WTC11 (cell line): ENCODE results near the gene NFATC2. TPM values are rescaled to one million over a fixed set of nuclear protein-coding genes. Genes with fewer than 3 reads are reported as not detected.

Experiments used
- ATAC-seq: fragments of 200-7000 bp; cut with Tn5 transposase; 2 replicates; pipeline ENCODE4 v1.10.0; 2021; ENCODE audit warnings: mild to moderate bottlenecking, moderate library complexity
- CTCF ChIA-PET: fragments of 300-600 bp; sonication (Branson Sonifier 250); formaldehyde crosslinking; loops from one replicate; lab custom pipeline; 2021; ENCODE audit warnings: antibody characterized with exemption; lab: Charles Lee
- POLR2A ChIA-PET: fragments of 350-600 bp; sonication (Branson Sonifier 250); formaldehyde crosslinking; loops from one replicate; lab custom pipeline; 2021; ENCODE audit warnings: antibody characterized with exemption; lab: Charles Lee
- DNase-seq: peaks from one replicate; pipeline ENCODE4 v3.0.0; 2021; ENCODE audit warnings: low spot score
- H3K27ac Mint-ChIP-seq: 2 replicates; pipeline ENCODE4 v1.8.0; 2021; ENCODE audit warnings: mixed read lengths
- H3K27me3 Mint-ChIP-seq: 2 replicates; pipeline ENCODE4 v1.8.0; 2021; ENCODE audit warnings: low read depth, mild to moderate bottlenecking, moderate library complexity, mixed read lengths
- H3K36me3 Mint-ChIP-seq: 2 replicates; pipeline ENCODE4 v1.8.0; 2021; ENCODE audit warnings: mixed read lengths
- H3K4me1 Mint-ChIP-seq: 2 replicates; pipeline ENCODE4 v1.8.0; 2022; ENCODE audit warnings: mixed read lengths
- H3K4me3 Mint-ChIP-seq: 2 replicates; pipeline ENCODE4 v1.8.0; 2021; ENCODE audit warnings: mild to moderate bottlenecking, moderate library complexity, mixed read lengths
- H3K9me3 Mint-ChIP-seq: 2 replicates; pipeline ENCODE4 v1.8.0; 2021; ENCODE audit warnings: mixed read lengths
- ARID4B ChIP-seq: sonication (generic); formaldehyde crosslinking; IDR thresholded peaks from 2 replicates; pipeline ENCODE4 v1.8.0; 2023; ENCODE audit warnings: missing genetic modification reagents, mild to moderate bottlenecking, borderline replicate concordance
- ATF6 ChIP-seq: sonication (generic); formaldehyde crosslinking; IDR thresholded peaks from 2 replicates; pipeline ENCODE4 v1.8.1; 2023; ENCODE audit warnings: mild to moderate bottlenecking, missing genetic modification reagents
- CDX4 ChIP-seq: fragments of 250-450 bp; sonication (Bioruptor Pico); IDR thresholded peaks from 2 replicates; pipeline ENCODE4 v1.9.0; 2021; ENCODE audit warnings: moderate library complexity, mild to moderate bottlenecking, inconsistent platforms, borderline replicate concordance
- CREM ChIP-seq: sonication (generic); formaldehyde crosslinking; IDR thresholded peaks from 2 replicates; pipeline ENCODE4 v1.8.1; 2022; ENCODE audit warnings: mild to moderate bottlenecking, missing genetic modification reagents, moderate library complexity
- CTCF ChIP-seq: fragments of 200-600 bp; IDR thresholded peaks from 2 replicates; pipeline ENCODE4 v1.8.0; 2022; ENCODE audit warnings: antibody characterized with exemption
- E2F5 ChIP-seq: sonication (generic); formaldehyde crosslinking; IDR thresholded peaks from 2 replicates; pipeline ENCODE4 v1.8.1; 2022; ENCODE audit warnings: mild to moderate bottlenecking, moderate library complexity, missing genetic modification reagents
- ETV6 ChIP-seq: sonication (generic); formaldehyde crosslinking; IDR thresholded peaks from 2 replicates; pipeline ENCODE4 v1.8.1; 2022; ENCODE audit warnings: mild to moderate bottlenecking, missing genetic modification reagents
- GRHL2 ChIP-seq: fragments of 250-450 bp; sonication (Bioruptor Pico); IDR thresholded peaks from 2 replicates; pipeline ENCODE4 v1.8.0; 2022; ENCODE audit warnings: mild to moderate bottlenecking, moderate library complexity; ENCODE audit not compliant: insufficient replicate concordance, severe bottlenecking
- GTF2I ChIP-seq: fragments of 250-450 bp; sonication (Bioruptor Pico); conservative IDR thresholded peaks from 2 replicates; pipeline ENCODE4 v1.4.0; 2021; ENCODE audit warnings: mild to moderate bottlenecking
- IRF1 ChIP-seq: sonication (generic); formaldehyde crosslinking; IDR thresholded peaks from 2 replicates; pipeline ENCODE4 v1.8.0; 2023; ENCODE audit warnings: missing genetic modification reagents
- MAX ChIP-seq: sonication (generic); formaldehyde crosslinking; IDR thresholded peaks from 2 replicates; pipeline ENCODE4 v1.8.0; 2022; ENCODE audit warnings: mild to moderate bottlenecking, missing genetic modification reagents
- MXD4 ChIP-seq: fragments of 250-450 bp; sonication (Bioruptor Pico); IDR thresholded peaks from 2 replicates; pipeline ENCODE4 v1.8.0; 2021; ENCODE audit warnings: mild to moderate bottlenecking, moderate library complexity, borderline replicate concordance
- MYBL2 ChIP-seq: sonication (generic); formaldehyde crosslinking; IDR thresholded peaks from 2 replicates; pipeline ENCODE4 v1.8.1; 2023; ENCODE audit warnings: mild to moderate bottlenecking, moderate library complexity, missing genetic modification reagents
- NFYB ChIP-seq: sonication (generic); formaldehyde crosslinking; conservative IDR thresholded peaks from 2 replicates; pipeline ENCODE4 v1.8.0; 2022; ENCODE audit warnings: low read depth, missing genetic modification reagents
- NR1H2 ChIP-seq: sonication (generic); formaldehyde crosslinking; IDR thresholded peaks from 2 replicates; pipeline ENCODE4 v1.9.0; 2021; ENCODE audit warnings: mild to moderate bottlenecking, moderate library complexity, missing genetic modification reagents
- PRRX2 ChIP-seq: fragments of 250-450 bp; sonication (Bioruptor Pico); IDR thresholded peaks from 2 replicates; pipeline ENCODE4 v1.8.0; 2021; ENCODE audit warnings: mild to moderate bottlenecking
- RELA ChIP-seq: sonication (generic); formaldehyde crosslinking; IDR thresholded peaks from 2 replicates; pipeline ENCODE4 v1.8.1; 2022; ENCODE audit warnings: missing genetic modification reagents, mild to moderate bottlenecking, borderline replicate concordance
- TEAD1 ChIP-seq: sonication (generic); formaldehyde crosslinking; IDR thresholded peaks from 2 replicates; pipeline ENCODE4 v1.8.0; 2022; ENCODE audit warnings: mild to moderate bottlenecking, missing genetic modification reagents
- ZBTB21 ChIP-seq: sonication (generic); formaldehyde crosslinking; IDR thresholded peaks from 2 replicates; pipeline ENCODE4 v1.8.1; 2023; ENCODE audit warnings: mild to moderate bottlenecking, missing genetic modification reagents, borderline replicate concordance
- ZMAT4 ChIP-seq: fragments of 250-450 bp; sonication (Bioruptor Pico); IDR thresholded peaks from 2 replicates; pipeline ENCODE4 v1.9.0; 2021; ENCODE audit warnings: mild to moderate bottlenecking
- ZNF219 ChIP-seq: sonication (generic); formaldehyde crosslinking; IDR thresholded peaks from 2 replicates; pipeline ENCODE4 v1.8.0; 2023; ENCODE audit warnings: missing genetic modification reagents, mild to moderate bottlenecking, borderline replicate concordance
- ZNF281 ChIP-seq: sonication (generic); formaldehyde crosslinking; IDR thresholded peaks from 2 replicates; pipeline ENCODE4 v1.8.0; 2023; ENCODE audit warnings: mild to moderate bottlenecking, missing genetic modification reagents
- ZNF317 ChIP-seq: sonication (generic); formaldehyde crosslinking; IDR thresholded peaks from 2 replicates; pipeline ENCODE4 v1.8.1; 2023; ENCODE audit warnings: low read depth, mild to moderate bottlenecking, moderate library complexity, missing genetic modification reagents, borderline replicate concordance
- total RNA-seq: library from RNA; stranded (reverse); gene quantifications from 3 replicates; pipeline ENCODE4 v1.2.3, GENCODE V29; 2021

Gene NFATC2
- total RNA-seq, 1 experiment from 2014 or later: 1.7 TPM

- TF ChIP-seq CDX4 (CRISPR knock-in tag) (no peak), ARID4B (no peak), GRHL2 (CRISPR knock-in tag) (no peak), NR1H2 (CRISPR knock-in tag) (no peak), NFYB (CRISPR knock-in tag) (no peak), MXD4 (CRISPR knock-in tag) (no peak), E2F5 (CRISPR knock-in tag) (no peak), ZBTB21 (CRISPR knock-in tag) (no peak), MAX (CRISPR knock-in tag) (no peak), ZNF281 (CRISPR knock-in tag) (no peak), ZMAT4 (CRISPR knock-in tag) (no peak), ZNF317 (no peak), GTF2I (no peak), IRF1 (CRISPR knock-in tag) (no peak), CREM (CRISPR knock-in tag) (no peak), ZNF219 (CRISPR knock-in tag) (no peak)
Measured at GRCh38 chr20:51397137-51397536, 145.4 kb downstream of the NFATC2 start (continued).

GRCh38 chr20:51396365-51396909, 146.1 kb downstream of the NFATC2 start:
- no peak for DNase-seq
- Mint-ChIP-seq H3K9me3 (no peaks in the 10 kb centered on the region), H3K4me3 (no peak overlapping the region), H3K27me3 (peaks cover 2% of the 10 kb centered on the region; the same call in 1 of the 2 replicates), H3K36me3 (no peaks in the 10 kb centered on the region), H3K4me1 (peaks cover 38% of the 10 kb centered on the region), H3K27ac (no peak overlapping the region)
- ChIA-PET POLR2A (no interaction called here), CTCF (interaction anchor here (0.5 to 1.2 kb wide), 2 partner anchors 10 to 14 kb away, joined by 4 to 6 read pairs; no protein-coding TSS in a partner anchor)
- no peak for ATAC-seq
- no peak for TF ChIP-seq CTCF
- TF ChIP-seq PRRX2: no peak
- TF ChIP-seq CREM (CRISPR knock-in tag): no peak
- no peak for TF ChIP-seq ETV6
- no peak for TF ChIP-seq MYBL2 (CRISPR knock-in tag)
- no peak for TF ChIP-seq TEAD1 (CRISPR knock-in tag)
- TF ChIP-seq RELA (CRISPR knock-in tag): no peak
- no peak for TF ChIP-seq ATF6 (CRISPR knock-in tag)
- TF ChIP-seq NFYB (CRISPR knock-in tag): no peak
